Neutrophil (primary cell): ENCODE results near the gene CACNA1A.

Source experiments
- H3K27ac ChIP-seq: fragments of 200-600 bp; sonication (generic); 2 replicates; pipeline ENCODE4 v1.5.1; 2016; ENCODE audit warnings: mild to moderate bottlenecking, moderate library complexity
- H3K27me3 ChIP-seq: fragments of 200-600 bp; sonication (generic); 2 replicates; pipeline ENCODE4 v1.6.0; 2016; ENCODE audit warnings: mild to moderate bottlenecking
- H3K36me3 ChIP-seq: fragments of 200-600 bp; sonication (generic); 2 replicates; pipeline ENCODE4 v1.5.1; 2017
- H3K4me1 ChIP-seq, 2 experiments: fragments of 200-600 bp in 1 of 2; sonication (generic) in 1 of 2; 1 replicate in 1 of 2; 2 replicates in 1 of 2; pipeline versions ENCODE4 v1.5.1 to v1.6.1; 2013 to 2016; ENCODE audit warnings: low read depth in 1 of 2, low read length in 1 of 2, mild to moderate bottlenecking in 1 of 2, moderate library complexity in 1 of 2; ENCODE audit not compliant: control insufficient read depth in 1 of 2, insufficient read depth in 1 of 2
- H3K4me3 ChIP-seq, 2 experiments: fragments of 200-600 bp in 1 of 2; sonication (generic) in 1 of 2; 1 replicate in 1 of 2; 2 replicates in 1 of 2; pipeline ENCODE4 v1.5.1; 2013 to 2016; ENCODE audit warnings: low read depth in 1 of 2, low read length in 1 of 2, mild to moderate bottlenecking in 1 of 2, moderate library complexity in 1 of 2
- H3K9me3 ChIP-seq: fragments of 200-600 bp; sonication (generic); 2 replicates; pipeline ENCODE4 v1.5.1; 2016
- CTCF ChIP-seq: fragments of 200-600 bp; sonication (generic); IDR thresholded peaks from 2 replicates; pipeline ENCODE4 v1.5.1; 2016; ENCODE audit warnings: antibody characterized with exemption

Gene CACNA1A

GRCh38 chr19:13460045-13460444, 46.2 kb downstream of the CACNA1A start:
- peaks cover 23% of the 10 kb centered on the region for H3K27me3 ChIP-seq
- no peaks in the 10 kb centered on the region for H3K36me3 ChIP-seq
- no peak overlapping the region for H3K4me3 ChIP-seq
- TF ChIP-seq CTCF, result no peak
- H3K9me3 ChIP-seq, result no peaks in the 10 kb centered on the region
- H3K4me1 ChIP-seq, result no peaks in the 10 kb centered on the region
- H3K27ac ChIP-seq, result no peak overlapping the region

GRCh38 chr19:13459351-13459750, 46.9 kb downstream of the CACNA1A start:
- Histone ChIP-seq H3K27me3 (peaks cover 23% of the 10 kb centered on the region), H3K27ac (no peak overlapping the region), H3K4me1 (no peaks in the 10 kb centered on the region), H3K4me3 (no peak overlapping the region), H3K36me3 (no peaks in the 10 kb centered on the region), H3K9me3 (no peaks in the 10 kb centered on the region)
- no peak for TF ChIP-seq CTCF

DNA sequence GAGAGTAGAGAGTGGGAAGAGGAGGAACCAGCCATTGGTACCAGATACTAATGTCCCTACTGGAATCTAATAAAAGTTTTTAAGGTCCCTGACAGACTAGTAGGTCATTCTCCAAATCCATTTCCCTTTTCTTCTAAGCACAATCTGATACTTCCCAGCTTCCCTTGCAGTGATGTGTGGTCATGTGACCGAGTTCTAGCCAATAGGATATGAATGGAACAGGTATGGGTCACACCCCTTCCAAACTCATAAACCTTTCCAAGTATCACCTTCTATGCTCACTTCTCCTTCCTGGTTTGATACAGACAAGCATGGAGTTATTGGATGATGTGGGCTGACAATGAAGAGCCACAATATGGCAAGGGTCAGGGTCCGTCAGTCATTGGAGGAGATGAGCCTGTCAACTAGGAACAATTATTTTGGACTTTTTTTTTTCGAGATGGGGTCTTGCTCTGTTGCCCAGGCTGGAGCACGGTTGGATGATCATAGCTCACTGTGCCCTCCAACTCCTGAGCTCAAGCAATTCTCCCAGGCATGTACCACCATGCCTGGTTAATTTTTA, 54.8 kb downstream of the CACNA1A start:
- Histone ChIP-seq H3K4me1 (no peaks in the 10 kb centered on the region), H3K9me3 (peaks cover 10% of the 10 kb centered on the region), H3K4me3 (no peak overlapping the region), H3K36me3 (no peaks in the 10 kb centered on the region), H3K27ac (no peak overlapping the region), H3K27me3 (no peaks in the 10 kb centered on the region)
- TF ChIP-seq CTCF, result no peak

DNA sequence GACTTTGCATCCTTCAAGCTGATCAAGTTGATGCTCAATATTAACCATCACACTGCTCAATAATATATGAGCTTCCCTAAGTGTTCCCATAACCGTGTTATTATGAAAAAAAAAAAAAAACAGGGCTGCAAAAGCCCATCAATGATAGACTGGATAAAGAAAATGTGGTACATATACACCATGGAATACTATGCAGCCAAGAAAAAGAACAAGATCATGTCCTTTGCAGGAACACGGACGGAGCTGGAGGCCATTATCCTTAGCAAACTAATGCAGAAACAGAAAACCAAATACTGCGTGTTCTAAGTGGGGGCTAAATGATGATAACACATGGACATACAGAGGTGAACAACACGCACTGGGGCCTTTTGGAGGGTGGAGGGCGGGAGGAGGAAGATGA, 58.3 kb downstream of the CACNA1A start:
- no peaks in the 10 kb centered on the region for H3K27me3 ChIP-seq
- H3K4me1 ChIP-seq, result no peaks in the 10 kb centered on the region
- TF ChIP-seq CTCF, result no peak
- no peak overlapping the region for H3K27ac ChIP-seq
- no peak overlapping the region for H3K4me3 ChIP-seq
- H3K9me3 ChIP-seq, result peaks cover 10% of the 10 kb centered on the region
- no peaks in the 10 kb centered on the region for H3K36me3 ChIP-seq

DNA sequence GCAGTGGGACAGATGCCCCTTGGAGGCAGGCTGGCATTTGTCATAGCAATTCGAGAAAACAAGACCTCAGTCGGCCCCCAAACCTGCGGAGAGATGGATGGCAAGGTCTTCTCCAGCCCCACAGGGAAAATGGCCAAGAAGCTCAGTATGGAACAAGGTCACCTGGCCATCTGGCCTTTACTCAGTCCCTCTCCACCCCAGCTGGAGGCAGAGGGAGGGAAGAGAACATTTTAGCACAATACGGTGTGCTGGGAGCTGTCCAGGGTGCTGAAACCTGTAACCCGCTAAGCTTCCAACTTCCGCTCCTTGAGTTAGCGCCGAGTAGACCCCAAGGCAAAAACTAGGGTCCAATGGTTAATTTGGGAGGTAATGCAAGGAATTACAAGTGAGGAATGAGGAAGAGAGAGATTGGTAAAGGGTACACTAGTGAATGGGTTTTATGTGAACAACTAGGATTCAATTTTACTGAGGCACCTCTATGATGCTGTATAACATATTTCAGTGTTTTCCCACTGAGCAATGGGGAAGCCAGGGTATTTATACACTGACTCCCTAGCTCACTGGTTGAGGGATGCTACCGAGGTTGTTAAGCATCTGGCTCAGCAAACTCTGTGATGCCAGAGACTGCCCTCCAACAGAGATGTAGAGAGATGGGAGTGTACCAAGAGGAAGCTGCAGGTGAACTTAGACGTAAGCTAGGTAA, 64.3 kb downstream of the CACNA1A start:
- H3K4me1 ChIP-seq, result no peaks in the 10 kb centered on the region
- H3K4me3 ChIP-seq, result no peak overlapping the region
- H3K27ac ChIP-seq, result no peak overlapping the region
- H3K36me3 ChIP-seq, result no peaks in the 10 kb centered on the region
- no peaks in the 10 kb centered on the region for H3K9me3 ChIP-seq
- no peaks in the 10 kb centered on the region for H3K27me3 ChIP-seq
- TF ChIP-seq CTCF, result no peak
